ENCODE data around the gene CHD3. TPM values are rescaled to one million over a fixed set of nuclear protein-coding genes. Genes with fewer than 3 reads are reported as not detected.

The CHD3 gene
- 1 to 10 TPM; 3.2 to 7.2 (median 5.1) TPM for total RNA-seq
- long read RNA-seq: 0 reads

DNA sequence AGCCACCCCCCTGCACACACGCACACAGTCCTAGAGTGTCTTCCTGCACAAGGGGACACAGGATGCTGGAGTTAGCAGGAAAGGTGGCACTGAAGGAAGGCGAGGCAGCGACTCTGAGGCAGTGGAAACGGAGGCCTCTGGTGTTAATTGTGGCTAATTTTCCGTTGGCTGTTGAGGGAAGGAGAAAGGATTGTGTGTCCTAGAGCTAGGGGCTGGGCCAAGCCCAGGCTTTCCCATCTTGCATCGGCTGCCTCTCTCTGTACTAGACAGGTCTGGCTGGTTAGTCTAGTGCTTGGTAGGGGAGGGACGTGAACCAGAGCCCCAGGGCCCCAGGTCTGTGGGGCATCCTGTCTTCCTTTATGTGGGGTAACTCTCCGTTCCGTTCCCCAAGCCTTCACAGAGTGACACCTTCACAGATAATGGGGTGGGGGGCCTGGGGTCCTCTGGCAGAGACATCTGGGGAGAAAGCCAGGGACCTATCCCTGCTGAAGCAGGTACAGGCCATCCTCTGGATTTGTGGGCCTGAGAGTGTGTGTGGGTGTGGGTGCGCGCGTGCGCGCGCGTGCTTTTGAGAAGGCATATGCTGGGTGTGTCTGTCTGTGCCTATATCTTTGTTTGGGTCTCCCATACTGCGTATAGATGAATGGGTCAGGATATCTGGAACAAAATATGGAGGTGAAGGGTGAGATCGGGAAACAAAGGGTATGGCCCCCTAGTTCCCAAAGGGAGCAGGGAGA is at the start of gene CHD3:
Gene CHD3, plus strand, starts transcription at position 606 of the 737 bp plus-strand sequence. CDS start 212 bp downstream, outside the sequence.
- intact Hi-C loops (cut with DNase I): no loop called here
- Histone ChIP-seq H3K4me1 (peaks cover 3 to 43% (median 22%) of the 10 kb centered on the region in 4 donors), H3K4me3 (peak within 1 kb of the TSS; percentile 28 to 63 (median 51)), H3K27me3 (no peaks in the 10 kb centered on the region), H3K9me3 (no peaks in the 10 kb centered on the region), H3K36me3 (no peaks in the 10 kb centered on the region), H3K27ac (peak within 1 kb of the TSS; percentile 82)
- ATAC-seq (no peak), DNase-seq (no peak)
- no peak for TF ChIP-seq POLR2A (IDR thresholded peaks at IDR 0.05)
- 51% methylated on average over 15 of the region's 18 CpGs for WGBS (ENCODE audit: insufficient coverage, low coverage, low lambda C conversion rate, missing lambda C conversion rate)

DNA sequence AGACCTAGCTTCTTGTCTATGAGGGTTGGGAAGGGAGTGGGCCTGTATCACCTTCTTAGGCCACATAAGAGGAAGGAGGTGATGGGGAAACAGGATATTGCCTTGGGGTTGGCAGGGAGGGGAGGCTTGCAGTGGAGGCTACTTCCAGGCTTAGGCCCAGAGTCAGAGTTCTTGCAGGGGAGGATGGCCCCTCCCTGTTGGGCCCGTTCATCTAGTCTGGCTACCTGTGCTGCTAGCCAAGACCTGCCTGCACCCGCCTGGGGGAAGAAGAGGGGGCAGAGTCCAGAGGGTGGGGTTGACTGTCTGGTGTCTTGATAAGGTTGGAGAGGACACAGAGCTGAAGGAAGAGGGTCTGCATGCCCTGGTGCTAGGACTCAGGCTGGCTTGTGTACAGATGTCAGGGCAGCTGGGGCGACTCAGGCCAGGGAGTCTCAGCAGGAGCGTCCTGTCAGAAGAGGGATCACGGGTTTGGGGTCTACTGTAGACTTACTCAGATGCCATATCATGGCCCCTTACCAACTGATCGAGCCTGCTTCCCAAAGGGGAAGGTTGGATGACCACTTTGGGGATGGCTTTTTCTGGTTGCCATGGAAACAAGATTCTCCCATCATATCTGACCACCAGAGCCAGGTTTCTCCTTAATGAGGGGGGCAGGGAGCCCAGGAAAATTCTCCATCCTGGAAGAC is 49.3 kb upstream of the CHD3 start:
- 0% methylated on average over 1 of the region's 6 CpGs for WGBS (ENCODE audit: insufficient coverage, low coverage, low lambda C conversion rate, missing lambda C conversion rate)
- H3K27ac ChIP-seq: peak overlapping the region in 2 of 3 donors; percentile 31 to 47
- no peaks in the 10 kb centered on the region for H3K9me3 ChIP-seq
- no peaks in the 10 kb centered on the region for H3K27me3 ChIP-seq
- peaks cover 0 to 43% (median 5%) of the 10 kb centered on the region in 4 donors for H3K4me1 ChIP-seq
- H3K36me3 ChIP-seq: no peaks in the 10 kb centered on the region
- intact Hi-C loops (cut with DNase I): no loop called here
- H3K4me3 ChIP-seq: no peak overlapping the region
- ATAC-seq (no peak), DNase-seq (peak in 2 of 3 donors; percentile 29 to 60)
- TF ChIP-seq, protein P1, sequence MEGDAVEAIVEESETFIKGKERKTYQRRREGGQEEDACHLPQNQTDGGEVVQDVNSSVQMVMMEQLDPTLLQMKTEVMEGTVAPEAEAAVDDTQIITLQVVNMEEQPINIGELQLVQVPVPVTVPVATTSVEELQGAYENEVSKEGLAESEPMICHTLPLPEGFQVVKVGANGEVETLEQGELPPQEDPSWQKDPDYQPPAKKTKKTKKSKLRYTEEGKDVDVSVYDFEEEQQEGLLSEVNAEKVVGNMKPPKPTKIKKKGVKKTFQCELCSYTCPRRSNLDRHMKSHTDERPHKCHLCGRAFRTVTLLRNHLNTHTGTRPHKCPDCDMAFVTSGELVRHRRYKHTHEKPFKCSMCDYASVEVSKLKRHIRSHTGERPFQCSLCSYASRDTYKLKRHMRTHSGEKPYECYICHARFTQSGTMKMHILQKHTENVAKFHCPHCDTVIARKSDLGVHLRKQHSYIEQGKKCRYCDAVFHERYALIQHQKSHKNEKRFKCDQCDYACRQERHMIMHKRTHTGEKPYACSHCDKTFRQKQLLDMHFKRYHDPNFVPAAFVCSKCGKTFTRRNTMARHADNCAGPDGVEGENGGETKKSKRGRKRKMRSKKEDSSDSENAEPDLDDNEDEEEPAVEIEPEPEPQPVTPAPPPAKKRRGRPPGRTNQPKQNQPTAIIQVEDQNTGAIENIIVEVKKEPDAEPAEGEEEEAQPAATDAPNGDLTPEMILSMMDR (IDR thresholded peaks at IDR 0.05): no peak
- no peak for TF ChIP-seq POLR2A (IDR thresholded peaks at IDR 0.05)

- Histone ChIP-seq H3K27ac (peak overlapping the region in 1 of 3 donors; percentile 47), H3K4me3 (no peak overlapping the region), H3K9me3 (no peaks in the 10 kb centered on the region), H3K27me3 (no peaks in the 10 kb centered on the region), H3K4me1 (peaks cover 0 to 38% (median 5%) of the 10 kb centered on the region in 4 donors), H3K36me3 (no peaks in the 10 kb centered on the region)
- no peak for DNase-seq
- TF ChIP-seq, protein P1 (IDR thresholded peaks at IDR 0.05): no peak
- no peak for TF ChIP-seq POLR2A (IDR thresholded peaks at IDR 0.05)
- intact Hi-C loops (cut with DNase I): no loop called here
- 56% methylated on average over 2 of the region's 2 CpGs for WGBS (ENCODE audit: insufficient coverage, low coverage, low lambda C conversion rate, missing lambda C conversion rate)
- no peak for ATAC-seq
Measured at GRCh38 chr17:7839876-7840261, 48.7 kb upstream of the CHD3 start.

DNA sequence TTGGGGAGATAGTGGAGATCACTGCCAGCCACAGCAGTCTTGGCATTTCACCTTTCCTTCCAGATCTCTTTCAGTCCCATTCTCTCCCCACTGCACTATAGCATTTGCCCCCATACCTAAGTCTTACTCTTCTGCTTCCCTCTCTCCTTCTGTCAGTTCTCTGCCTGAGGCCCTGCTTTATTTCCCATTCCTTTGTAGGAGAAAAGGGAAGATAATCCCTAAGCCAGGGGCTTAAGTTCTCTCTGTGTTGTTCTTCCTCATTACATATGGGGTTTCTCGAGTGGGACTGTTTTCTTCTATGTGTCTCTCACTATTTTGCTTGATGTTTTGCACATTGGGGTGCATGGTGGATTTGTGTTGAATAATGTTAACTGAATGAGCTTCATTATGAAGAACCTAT is 48.1 kb upstream of the CHD3 start:
- Histone ChIP-seq H3K4me3 (no peak overlapping the region), H3K36me3 (peaks cover 0 to 4% (median 0%) of the 10 kb centered on the region in 4 donors), H3K9me3 (no peaks in the 10 kb centered on the region), H3K27me3 (no peaks in the 10 kb centered on the region), H3K27ac (peak overlapping the region in 1 of 3 donors; percentile 99), H3K4me1 (peaks cover 0 to 39% (median 8%) of the 10 kb centered on the region in 4 donors)
- DNase-seq (no peak), ATAC-seq (no peak)
- intact Hi-C loops (cut with DNase I): no loop called here
- 62% methylated on average over 1 of the region's 1 CpG for WGBS (ENCODE audit: insufficient coverage, low coverage, low lambda C conversion rate, missing lambda C conversion rate)
- TF ChIP-seq POLR2A (IDR thresholded peaks at IDR 0.05): no peak
- TF ChIP-seq, protein P1 (IDR thresholded peaks at IDR 0.05): no peak

- ATAC-seq (no peak), DNase-seq (no peak)
- H3K4me1 ChIP-seq: peaks cover 0 to 42% (median 10%) of the 10 kb centered on the region in 4 donors
- H3K4me3 ChIP-seq: peak overlapping the region; percentile 73 to 98 (median 81)
- H3K27me3 ChIP-seq: no peaks in the 10 kb centered on the region
- intact Hi-C loops (cut with DNase I): no loop called here
- no peaks in the 10 kb centered on the region for H3K9me3 ChIP-seq
- WGBS (ENCODE audit: insufficient coverage, low coverage, low lambda C conversion rate, missing lambda C conversion rate): 13% methylated on average over 1 of the region's 1 CpG
- TF ChIP-seq POLR2A (IDR thresholded peaks at IDR 0.05): no peak
- TF ChIP-seq, protein P1 (IDR thresholded peaks at IDR 0.05): no peak
- peaks cover 0 to 9% (median 0%) of the 10 kb centered on the region in 4 donors for H3K36me3 ChIP-seq
- H3K27ac ChIP-seq: peak overlapping the region; percentile 99
Measured at GRCh38 chr17:7840875-7841274, 47.7 kb upstream of the CHD3 start.
